H1 (cell line): Measurements from ENCODE around the gene DNAJB1. TPM values are rescaled to one million over a fixed set of nuclear protein-coding genes. Genes with fewer than 3 reads are reported as not detected.

Experiments used
- CTCF ChIA-PET: fragments of 300-600 bp; sonication (Branson Sonifier 250); formaldehyde crosslinking; loops from one replicate; lab custom pipeline; 2021; ENCODE audit not compliant: partially characterized antibody; lab: Charles Lee
- POLR2A ChIA-PET: fragments of 300-600 bp; sonication (Branson Sonifier 250); formaldehyde crosslinking; loops from one replicate; lab custom pipeline; 2021; ENCODE audit warnings: inconsistent platforms; ENCODE audit not compliant: partially characterized antibody; lab: Charles Lee
- DNase-seq, 2 experiments: peaks; one replicate each; pipeline versions ENCODE4 v3.0.0 to v3.0.0-alpha.2; 2010 to 2022; ENCODE audit warnings: low spot score in 2 of 2, low read depth in 1 of 2, mixed read lengths in 1 of 2
- FAIRE-seq: peaks from 2 replicates; lab custom pipeline; 2011; peaks lifted over from hg19 to GRCh38; lab: Jason Lieb, UNC
- H2AFZ ChIP-seq: 2 replicates; pipeline ENCODE4 v1.8.1; 2012; ENCODE audit warnings: low read length, inconsistent platforms
- H2AK5ac ChIP-seq: 2 replicates; pipeline ENCODE4 v1.6.1; 2013; ENCODE audit warnings: low read depth, low read length
- H2BK120ac ChIP-seq: replicated peaks from 2 replicates; pipeline ENCODE3; 2013; ENCODE audit warnings: low read depth, low read length, inconsistent platforms
- H2BK12ac ChIP-seq: 2 replicates; pipeline ENCODE4 v1.6.1; 2013; ENCODE audit warnings: low read depth, low read length
- H2BK15ac ChIP-seq: 2 replicates; pipeline ENCODE4 v1.6.1; 2013; ENCODE audit warnings: low read length
- H2BK20ac ChIP-seq: 2 replicates; pipeline ENCODE4 v1.6.1; 2013; ENCODE audit warnings: low read length
- H2BK5ac ChIP-seq: 2 replicates; pipeline ENCODE4 v1.6.1; 2013; ENCODE audit warnings: low read depth, low read length
- H3K14ac ChIP-seq: 2 replicates; pipeline ENCODE4 v1.6.1; 2013; ENCODE audit warnings: inconsistent platforms; ENCODE audit not compliant: insufficient read length
- H3K18ac ChIP-seq: 2 replicates; pipeline ENCODE4 v1.6.1; 2013; ENCODE audit warnings: low read length; ENCODE audit errors: extremely low read depth
- H3K23ac ChIP-seq: 2 replicates; pipeline ENCODE4 v1.6.1; 2013; ENCODE audit warnings: inconsistent platforms; ENCODE audit not compliant: insufficient read length
- H3K23me2 ChIP-seq: 2 replicates; pipeline ENCODE4 v1.6.1; 2013; ENCODE audit warnings: low read depth, low read length
- H3K27ac ChIP-seq: 2 replicates; pipeline ENCODE4 v1.6.1; 2011; ENCODE audit warnings: low read depth, low read length, inconsistent platforms
- H3K27me3 ChIP-seq, 4 experiments: replicated peaks in 1 of 4; 1 replicate in 1 of 4; 2 replicates in 3 of 4; pipeline versions ENCODE4 v1.6.1 to v1.8.1; 2011 to 2013; ENCODE audit warnings: low read length in 3 of 4, mild to moderate bottlenecking in 3 of 4, inconsistent platforms in 2 of 4, mixed read lengths in 2 of 4, moderate library complexity in 1 of 4; ENCODE audit not compliant: control insufficient read depth in 3 of 4, insufficient read depth in 3 of 4; ENCODE audit errors: extremely low read depth in 1 of 4
- H3K36me3 ChIP-seq, 4 experiments: 2 replicates each; pipeline versions ENCODE4 v1.6.1 to v1.8.1; 2011 to 2013; ENCODE audit warnings: mild to moderate bottlenecking in 4 of 4, low read length in 3 of 4, moderate library complexity in 2 of 4, control low read depth in 1 of 4, inconsistent platforms in 1 of 4; ENCODE audit not compliant: insufficient read depth in 4 of 4, control insufficient read depth in 2 of 4
- H3K4ac ChIP-seq: replicated peaks from 2 replicates; pipeline ENCODE3; 2013; ENCODE audit warnings: low read length, low read depth, mixed read lengths, inconsistent platforms; ENCODE audit not compliant: insufficient read length
- H3K4me1 ChIP-seq, 4 experiments: replicated peaks in 1 of 4; 1 replicate in 1 of 4; 2 replicates in 3 of 4; pipeline versions ENCODE4 v1.6.1 to v1.8.1; 2011 to 2013; ENCODE audit warnings: low read length in 3 of 4, inconsistent platforms in 2 of 4, mixed read lengths in 1 of 4; ENCODE audit not compliant: insufficient read depth in 4 of 4, control insufficient read depth in 3 of 4
- H3K4me2 ChIP-seq, 2 experiments: 2 replicates each; pipeline versions ENCODE4 v1.6.1 to v1.8.1; 2011 to 2013; ENCODE audit warnings: low read depth in 2 of 2, low read length in 2 of 2, control low read depth in 1 of 2, inconsistent platforms in 1 of 2, mild to moderate bottlenecking in 1 of 2; ENCODE audit not compliant: insufficient read depth in 1 of 2
- H3K4me3 ChIP-seq, 4 experiments: fragments of 200-600, 300-600 bp in 1 of 4; sonication (generic), shearing (Covaris generic), sonication (Bioruptor Twin) in 1 of 4; 2 replicates each; pipeline versions ENCODE4 v1.5.1 to v1.8.1; 2011 to 2016; ENCODE audit warnings: low read length in 4 of 4, low read depth in 3 of 4, control low read depth in 2 of 4, inconsistent platforms in 2 of 4, mild to moderate bottlenecking in 2 of 4, mixed read lengths in 1 of 4, moderate library complexity in 1 of 4; ENCODE audit not compliant: insufficient read depth in 2 of 4; ENCODE audit errors: extremely low read depth in 1 of 4
- H3K56ac ChIP-seq: replicated peaks from 2 replicates; pipeline ENCODE3; 2013; ENCODE audit warnings: low read depth, mild to moderate bottlenecking, mixed read lengths, low read length, inconsistent platforms; ENCODE audit not compliant: insufficient read length
- H3K79me1 ChIP-seq: 2 replicates; pipeline ENCODE4 v1.6.1; 2013; ENCODE audit warnings: low read depth, low read length, control low read depth
- H3K79me2 ChIP-seq, 2 experiments: 2 replicates each; pipeline versions ENCODE4 v1.6.1 to v1.8.1; 2012 to 2013; ENCODE audit warnings: low read length in 2 of 2, mild to moderate bottlenecking in 2 of 2, inconsistent platforms in 1 of 2; ENCODE audit not compliant: insufficient read depth in 2 of 2, control insufficient read depth in 1 of 2
- H3K9ac ChIP-seq, 4 experiments: replicated peaks in 1 of 4; 1 replicate in 1 of 4; 2 replicates in 3 of 4; pipeline versions ENCODE4 v1.6.1 to v1.8.1; 2011 to 2013; ENCODE audit warnings: low read depth in 3 of 4, low read length in 3 of 4, control low read depth in 2 of 4, mild to moderate bottlenecking in 2 of 4, moderate library complexity in 2 of 4, inconsistent platforms in 1 of 4; ENCODE audit errors: extremely low read depth in 1 of 4
- H3K9me3 ChIP-seq, 2 experiments: 2 replicates each; pipeline versions ENCODE4 v1.6.1 to v1.8.1; 2012 to 2013; ENCODE audit warnings: mild to moderate bottlenecking in 2 of 2, moderate library complexity in 2 of 2, control low read depth in 1 of 2, inconsistent platforms in 1 of 2, low read depth in 1 of 2, low read length in 1 of 2, mixed read lengths in 1 of 2; ENCODE audit not compliant: insufficient read depth in 2 of 2
- H4K20me1 ChIP-seq, 2 experiments: replicated peaks in 1 of 2; 2 replicates each; pipeline versions ENCODE3 to v1.8.1; 2011 to 2013; ENCODE audit warnings: inconsistent platforms in 2 of 2, low read length in 2 of 2, mild to moderate bottlenecking in 1 of 2; ENCODE audit not compliant: insufficient read depth in 2 of 2, control insufficient read depth in 1 of 2
- H4K5ac ChIP-seq: 2 replicates; pipeline ENCODE4 v1.6.1; 2013; ENCODE audit warnings: low read length, low read depth, mixed read lengths, inconsistent platforms; ENCODE audit not compliant: insufficient read length
- H4K8ac ChIP-seq: 2 replicates; pipeline ENCODE4 v1.8.0; 2013; ENCODE audit warnings: mild to moderate bottlenecking, moderate library complexity, low read length, inconsistent platforms; ENCODE audit not compliant: insufficient read depth; ENCODE audit errors: extremely low read depth
- H4K91ac ChIP-seq: replicated peaks from 2 replicates; pipeline ENCODE3; 2013; ENCODE audit warnings: low read length, mixed read lengths, inconsistent platforms; ENCODE audit not compliant: insufficient read length
- ATF3 ChIP-seq: IDR thresholded peaks from 2 replicates; pipeline ENCODE4 v1.6.1; 2011; ENCODE audit warnings: low read depth, mild to moderate bottlenecking, low read length; ENCODE audit not compliant: insufficient read depth
- CEBPB ChIP-seq: IDR thresholded peaks from 2 replicates; pipeline ENCODE4 v1.6.1; 2012; ENCODE audit warnings: low read depth, low read length
- WGBS, 2 experiments: shearing (Covaris generic) in 1 of 2; methylation state at CpG; one replicate each; pipeline versions ENCODE4 v1.1.6 to v1.1.7; 2013 to 2015; ENCODE audit warnings: low lambda C conversion rate in 2 of 2, mixed read lengths in 2 of 2, inconsistent platforms in 1 of 2, low coverage in 1 of 2, missing lambda C conversion rate in 1 of 2; ENCODE audit not compliant: insufficient replicate concordance in 2 of 2, insufficient coverage in 1 of 2, insufficient read length in 1 of 2; ENCODE audit errors: extremely low coverage in 1 of 2, missing lambda C conversion rate in 1 of 2; 5-methylcytosine and 5-hydroxymethylcytosine counted together
- polyA plus RNA-seq, 7 experiments: library from polyadenylated mRNA; depleted of rRNA in 3 of 7; stranded (reverse) in 5 of 7; unstranded in 2 of 7; fragments of >200 nt in 5 of 7; fragments of 200-250 nt in 2 of 7; gene quantifications; 1 replicate in 5 of 7; 2 replicates in 1 of 7; 4 replicates in 1 of 7; pipeline versions ENCODE4 v1.2.1 to v1.2.3, GENCODE V29; 2011 to 2013; ENCODE audit warnings: missing spikeins in 2 of 7, mixed read lengths in 2 of 7
- total RNA-seq: library from RNA; stranded (reverse); fragmentation: NEBNext Ultra II Directional; extraction: Animal tissue kit (Norgen Biotek cat#: 25700); gene quantifications from 2 replicates; pipeline ENCODE4 v1.2.1, GENCODE V29; 2021

The DNAJB1 gene
- total and polyA plus RNA-seq, 2 of the 8 experiments (the other 6 are each of a cell fraction or from before 2014, with no cell fraction given): 62.9 to 64.3 TPM

- no peak overlapping the region for H3K9ac ChIP-seq
- H3K56ac ChIP-seq: no peak overlapping the region
- no peaks in the 10 kb centered on the region for H3K23me2 ChIP-seq
- peaks cover 0 to 12% of the 10 kb centered on the region in 2 experiments; a peak in 1 of 4 replicates for H3K79me2 ChIP-seq
- H3K14ac ChIP-seq: no peak overlapping the region
- H3K36me3 ChIP-seq: peaks cover 0 to 16% (median 6%) of the 10 kb centered on the region in 4 experiments; a peak in 3 of 8 replicates
- no peaks in the 10 kb centered on the region for H3K9me3 ChIP-seq
- H3K18ac ChIP-seq: no peak overlapping the region
- H3K4me2 ChIP-seq: no peak overlapping the region
- no peak overlapping the region for H3K23ac ChIP-seq
- no peak overlapping the region for H2BK20ac ChIP-seq
- 84% methylated on average over 5 of the region's 33 CpGs; no CpG with 5 or more reads in 1 of the 2 experiments for WGBS, 2 experiments
- H2BK12ac ChIP-seq: no peak overlapping the region
- FAIRE-seq (no peak), DNase-seq (peak; percentile 83 to 89)
- no peak overlapping the region for H2BK120ac ChIP-seq
- peaks cover 5% of the 10 kb centered on the region for H3K79me1 ChIP-seq
- H3K4me1 ChIP-seq: peaks cover 0 to 36% (median 32%) of the 10 kb centered on the region in 4 experiments; a peak in 6 of 7 replicates
- H2AFZ ChIP-seq: no peak overlapping the region
- 0 out of 2 replicates have a peak overlapping the region, but pooled peaks have one; percentile 2 for H2BK15ac ChIP-seq
- no peak overlapping the region for H2AK5ac ChIP-seq
- no peak overlapping the region for H2BK5ac ChIP-seq
- no peak overlapping the region for H3K4ac ChIP-seq
- no peak overlapping the region for H4K8ac ChIP-seq
- no peaks in the 10 kb centered on the region for H3K27me3 ChIP-seq
- TF ChIP-seq ATF3: no peak
- TF ChIP-seq CEBPB: peak; percentile 91
- ChIA-PET CTCF (interaction anchor here (1.0 to 3.1 kb wide), 4 partner anchors 10 to 222 kb away, joined by 3 to 13 read pairs (median 6); partner anchors contain the start of gene ZNF333), POLR2A (interaction anchor here (1.2 to 3.2 kb wide), 2 partner anchors 9 to 14 kb away, joined by 4 to 11 read pairs; partner anchors contain the start of gene NDUFB7)
- H3K27ac ChIP-seq: no peak overlapping the region; the same call in 1 of the 2 replicates
- H4K91ac ChIP-seq: no peak overlapping the region
- no peak overlapping the region for H4K5ac ChIP-seq
- H3K4me3 ChIP-seq: no peak overlapping the region
- H4K20me1 ChIP-seq: peaks cover 0 to 17% of the 10 kb centered on the region in 2 experiments
These were observed 45.9 kb upstream of the DNAJB1 start for GRCh38 chr19:14563989-14564651.
